Loucy (cell line): ENCODE data around the gene IGSF23.

Experiments used
- H2AFZ ChIP-seq: fragments of 200-600 bp; sonication (generic); 2 replicates; pipeline ENCODE4 v1.6.0; 2016; ENCODE audit warnings: antibody characterized with exemption, mild to moderate bottlenecking, low read length, moderate library complexity
- H3F3A ChIP-seq: fragments of 200-600 bp; 2 replicates; pipeline ENCODE4 v1.6.0; 2016; ENCODE audit warnings: antibody characterized with exemption, low read depth, mild to moderate bottlenecking
- H3K27me3 ChIP-seq: fragments of 200-600 bp; sonication (generic); 2 replicates; pipeline ENCODE4 v1.6.1; 2014; ENCODE audit warnings: low read length, mild to moderate bottlenecking; ENCODE audit not compliant: insufficient read depth, poor library complexity, severe bottlenecking
- H3K36me3 ChIP-seq: fragments of 200-600 bp; sonication (generic); 2 replicates; pipeline ENCODE4 v1.6.1; 2016; ENCODE audit warnings: low read length; ENCODE audit not compliant: insufficient read depth
- H3K4me1 ChIP-seq: fragments of 200-600 bp; sonication (generic); 2 replicates; pipeline ENCODE4 v1.5.1; 2014; ENCODE audit warnings: low read length, mild to moderate bottlenecking; ENCODE audit not compliant: insufficient read depth, poor library complexity, severe bottlenecking
- H3K4me2 ChIP-seq: fragments of 200-600 bp; sonication (generic); 2 replicates; pipeline ENCODE4 v1.6.0; 2014; ENCODE audit warnings: antibody characterized with exemption, low read length, low read depth, mild to moderate bottlenecking; ENCODE audit not compliant: poor library complexity, severe bottlenecking
- H3K4me3 ChIP-seq: fragments of 200-600 bp; sonication (generic); 2 replicates; pipeline ENCODE4 v1.5.1; 2014; ENCODE audit warnings: low read length, mild to moderate bottlenecking, mixed read lengths; ENCODE audit not compliant: poor library complexity, severe bottlenecking
- H3K79me2 ChIP-seq: fragments of 200-600 bp; sonication (generic); 2 replicates; pipeline ENCODE4 v1.6.1; 2014; ENCODE audit warnings: low read length; ENCODE audit not compliant: insufficient read depth
- H3K9ac ChIP-seq: fragments of 200-600 bp; sonication (generic); 2 replicates; pipeline ENCODE4 v1.6.0; 2014; ENCODE audit warnings: mild to moderate bottlenecking, low read depth, low read length, moderate library complexity; ENCODE audit not compliant: poor library complexity, severe bottlenecking
- H3K9me2 ChIP-seq: fragments of 200-600 bp; sonication (generic); replicated peaks from 2 replicates; pipeline ENCODE4 v1.6.1; 2016; ENCODE audit warnings: low read depth, low read length, mixed read lengths
- H3K9me3 ChIP-seq: fragments of 200-600 bp; sonication (generic); 2 replicates; pipeline ENCODE4 v1.6.1; 2014; ENCODE audit warnings: mild to moderate bottlenecking, antibody characterized with exemption, low read length, low read depth; ENCODE audit not compliant: insufficient read depth
- H4K20me1 ChIP-seq: fragments of 200-600 bp; sonication (generic); 2 replicates; pipeline ENCODE4 v1.6.0; 2014; ENCODE audit warnings: antibody characterized with exemption, low read length, mild to moderate bottlenecking; ENCODE audit not compliant: insufficient read depth, poor library complexity, severe bottlenecking
- EZH2phosphoT487 ChIP-seq: fragments of 200-600 bp; IDR thresholded peaks from 2 replicates; pipeline ENCODE4 v1.6.1; 2018; ENCODE audit warnings: antibody characterized with exemption, mild to moderate bottlenecking, moderate library complexity, borderline replicate concordance
- TF ChIP-seq, protein P1 (sequence below): fragments of 200-600 bp; sonication (generic); conservative IDR thresholded peaks from 2 replicates; pipeline ENCODE4 v1.5.1; 2014; ENCODE audit warnings: mild to moderate bottlenecking, antibody characterized with exemption, low read length

Gene IGSF23

DNA sequence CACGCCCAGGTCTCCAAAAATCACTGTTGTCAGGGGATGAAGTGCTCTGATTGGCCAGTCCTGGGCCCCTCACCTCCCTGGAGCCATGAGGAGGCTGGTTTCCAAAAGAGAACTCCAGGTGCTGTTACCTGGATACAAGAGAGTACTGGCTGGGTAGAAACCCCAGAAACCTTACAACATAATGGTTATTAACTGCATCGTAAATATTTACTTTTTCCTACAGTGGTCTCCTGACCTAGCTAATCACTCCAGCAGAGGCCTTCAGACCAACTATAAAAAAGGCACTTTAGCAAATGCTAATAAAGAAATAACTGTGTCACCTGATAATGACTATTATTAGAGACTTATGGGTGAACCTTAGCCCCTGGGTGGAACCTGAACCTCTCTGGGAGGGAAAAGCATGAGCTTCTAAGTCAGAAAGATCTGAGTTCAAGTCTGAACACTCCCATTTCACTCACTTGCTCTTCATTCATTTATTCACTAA, 1.5 kb upstream of the IGSF23 start:
- H3K9ac ChIP-seq, result no peak overlapping the region
- H3K9me3 ChIP-seq, result no peaks in the 10 kb centered on the region; the same call in 1 of the 2 replicates
- no peak overlapping the region for H2AFZ ChIP-seq
- no peaks in the 10 kb centered on the region for H3F3A ChIP-seq
- H4K20me1 ChIP-seq, result no peaks in the 10 kb centered on the region
- H3K36me3 ChIP-seq, result no peaks in the 10 kb centered on the region
- no peak overlapping the region for H3K4me3 ChIP-seq
- no peaks in the 10 kb centered on the region for H3K27me3 ChIP-seq
- no peak overlapping the region for H3K4me2 ChIP-seq
- no peaks in the 10 kb centered on the region for H3K79me2 ChIP-seq
- H3K4me1 ChIP-seq, result no peaks in the 10 kb centered on the region
- H3K9me2 ChIP-seq, result no peaks in the 10 kb centered on the region
- TF ChIP-seq, protein P1, sequence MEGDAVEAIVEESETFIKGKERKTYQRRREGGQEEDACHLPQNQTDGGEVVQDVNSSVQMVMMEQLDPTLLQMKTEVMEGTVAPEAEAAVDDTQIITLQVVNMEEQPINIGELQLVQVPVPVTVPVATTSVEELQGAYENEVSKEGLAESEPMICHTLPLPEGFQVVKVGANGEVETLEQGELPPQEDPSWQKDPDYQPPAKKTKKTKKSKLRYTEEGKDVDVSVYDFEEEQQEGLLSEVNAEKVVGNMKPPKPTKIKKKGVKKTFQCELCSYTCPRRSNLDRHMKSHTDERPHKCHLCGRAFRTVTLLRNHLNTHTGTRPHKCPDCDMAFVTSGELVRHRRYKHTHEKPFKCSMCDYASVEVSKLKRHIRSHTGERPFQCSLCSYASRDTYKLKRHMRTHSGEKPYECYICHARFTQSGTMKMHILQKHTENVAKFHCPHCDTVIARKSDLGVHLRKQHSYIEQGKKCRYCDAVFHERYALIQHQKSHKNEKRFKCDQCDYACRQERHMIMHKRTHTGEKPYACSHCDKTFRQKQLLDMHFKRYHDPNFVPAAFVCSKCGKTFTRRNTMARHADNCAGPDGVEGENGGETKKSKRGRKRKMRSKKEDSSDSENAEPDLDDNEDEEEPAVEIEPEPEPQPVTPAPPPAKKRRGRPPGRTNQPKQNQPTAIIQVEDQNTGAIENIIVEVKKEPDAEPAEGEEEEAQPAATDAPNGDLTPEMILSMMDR, result no peak
- no peak for TF ChIP-seq EZH2phosphoT487

DNA sequence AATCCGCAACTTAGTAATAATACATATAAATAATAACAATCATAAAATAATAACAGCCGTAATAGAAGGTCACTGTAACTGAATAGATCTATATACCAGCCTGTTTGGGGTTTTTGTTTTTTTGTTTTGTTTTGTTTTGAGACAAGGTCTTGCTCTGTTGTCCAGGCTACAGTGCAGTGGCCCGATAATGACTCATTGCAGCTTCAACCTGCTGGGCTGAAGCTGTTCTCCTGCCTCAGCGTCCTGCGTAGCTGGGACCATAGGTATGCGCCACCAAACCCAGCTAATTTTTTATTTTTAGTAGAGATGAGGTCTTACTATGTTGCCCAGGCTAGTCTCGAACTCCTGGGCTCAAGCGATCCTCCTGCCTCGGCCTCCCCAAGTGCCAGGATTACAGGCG, 950 bp downstream of the IGSF23 start:
- Histone ChIP-seq H3K27me3 (no peaks in the 10 kb centered on the region), H3K9me3 (no peaks in the 10 kb centered on the region), H4K20me1 (no peaks in the 10 kb centered on the region), H2AFZ (no peak overlapping the region), H3K9me2 (no peaks in the 10 kb centered on the region), H3K4me2 (no peak overlapping the region), H3K4me3 (no peak overlapping the region), H3K9ac (no peak overlapping the region), H3K79me2 (no peaks in the 10 kb centered on the region), H3K36me3 (no peaks in the 10 kb centered on the region), H3F3A (no peaks in the 10 kb centered on the region), H3K4me1 (no peaks in the 10 kb centered on the region)
- TF ChIP-seq, protein P1, result no peak
- no peak for TF ChIP-seq EZH2phosphoT487

- H3K9me3 ChIP-seq, result no peaks in the 10 kb centered on the region
- no peak overlapping the region for H2AFZ ChIP-seq
- no peak overlapping the region for H3K4me3 ChIP-seq
- no peaks in the 10 kb centered on the region for H4K20me1 ChIP-seq
- TF ChIP-seq, protein P1, result no peak
- no peak for TF ChIP-seq EZH2phosphoT487
- H3K9me2 ChIP-seq, result no peaks in the 10 kb centered on the region
- H3K36me3 ChIP-seq, result no peaks in the 10 kb centered on the region
- no peaks in the 10 kb centered on the region for H3K4me1 ChIP-seq
- no peaks in the 10 kb centered on the region for H3K27me3 ChIP-seq
- no peaks in the 10 kb centered on the region for H3F3A ChIP-seq
- H3K9ac ChIP-seq, result no peak overlapping the region
- no peak overlapping the region for H3K4me2 ChIP-seq
- no peaks in the 10 kb centered on the region for H3K79me2 ChIP-seq
Observed at GRCh38 chr19:44615863-44616247, 2.5 kb downstream of the IGSF23 start.
